GM10266 (cell line): Measurements from ENCODE around the gene ZDHHC14.

Source experiments
- DNase-seq: peaks from one replicate; pipeline ENCODE4 v3.0.0; 2012; ENCODE audit errors: extremely low spot score
- TF ChIP-seq, protein P1 (sequence below): IDR thresholded peaks from 2 replicates; pipeline ENCODE4 v1.5.1; 2012; ENCODE audit warnings: mild to moderate bottlenecking, low read depth; ENCODE audit not compliant: control insufficient read depth, insufficient read depth; ENCODE audit errors: missing control alignments

The ZDHHC14 gene

DNA sequence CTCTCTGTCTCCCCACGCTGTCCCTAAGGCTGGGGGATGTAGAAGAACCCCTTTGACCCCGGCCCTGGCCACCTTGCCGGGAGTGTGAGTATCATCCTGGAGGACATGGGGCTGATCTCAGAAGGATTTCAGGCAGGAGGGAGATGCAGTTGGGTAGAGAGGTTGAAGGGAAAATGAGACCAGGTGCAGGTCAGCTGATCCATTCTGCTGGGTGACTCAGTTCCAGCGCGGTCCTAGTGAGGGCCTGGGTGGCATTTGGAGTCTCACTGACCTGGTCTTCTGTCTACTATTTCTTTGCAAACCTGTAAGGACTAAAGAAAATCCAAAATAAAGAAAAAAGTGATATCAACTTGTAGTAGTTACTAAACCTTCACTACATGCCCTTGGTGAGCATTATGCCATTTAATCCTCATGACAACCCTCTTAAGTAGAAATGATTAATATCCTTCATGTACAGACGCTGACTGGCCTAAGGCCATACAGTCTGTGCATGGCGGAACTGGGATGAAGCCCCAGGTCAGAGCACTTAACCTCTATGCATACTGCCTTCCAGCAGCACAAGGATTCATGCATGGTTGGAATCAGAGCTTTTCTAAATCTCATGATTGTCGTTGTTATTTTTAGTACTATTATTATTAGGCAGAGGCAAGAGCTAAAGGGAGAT is 106.3 kb downstream of the ZDHHC14 start:
- TF ChIP-seq, protein P1, sequence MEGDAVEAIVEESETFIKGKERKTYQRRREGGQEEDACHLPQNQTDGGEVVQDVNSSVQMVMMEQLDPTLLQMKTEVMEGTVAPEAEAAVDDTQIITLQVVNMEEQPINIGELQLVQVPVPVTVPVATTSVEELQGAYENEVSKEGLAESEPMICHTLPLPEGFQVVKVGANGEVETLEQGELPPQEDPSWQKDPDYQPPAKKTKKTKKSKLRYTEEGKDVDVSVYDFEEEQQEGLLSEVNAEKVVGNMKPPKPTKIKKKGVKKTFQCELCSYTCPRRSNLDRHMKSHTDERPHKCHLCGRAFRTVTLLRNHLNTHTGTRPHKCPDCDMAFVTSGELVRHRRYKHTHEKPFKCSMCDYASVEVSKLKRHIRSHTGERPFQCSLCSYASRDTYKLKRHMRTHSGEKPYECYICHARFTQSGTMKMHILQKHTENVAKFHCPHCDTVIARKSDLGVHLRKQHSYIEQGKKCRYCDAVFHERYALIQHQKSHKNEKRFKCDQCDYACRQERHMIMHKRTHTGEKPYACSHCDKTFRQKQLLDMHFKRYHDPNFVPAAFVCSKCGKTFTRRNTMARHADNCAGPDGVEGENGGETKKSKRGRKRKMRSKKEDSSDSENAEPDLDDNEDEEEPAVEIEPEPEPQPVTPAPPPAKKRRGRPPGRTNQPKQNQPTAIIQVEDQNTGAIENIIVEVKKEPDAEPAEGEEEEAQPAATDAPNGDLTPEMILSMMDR = no peak
- no peak for DNase-seq

DNA sequence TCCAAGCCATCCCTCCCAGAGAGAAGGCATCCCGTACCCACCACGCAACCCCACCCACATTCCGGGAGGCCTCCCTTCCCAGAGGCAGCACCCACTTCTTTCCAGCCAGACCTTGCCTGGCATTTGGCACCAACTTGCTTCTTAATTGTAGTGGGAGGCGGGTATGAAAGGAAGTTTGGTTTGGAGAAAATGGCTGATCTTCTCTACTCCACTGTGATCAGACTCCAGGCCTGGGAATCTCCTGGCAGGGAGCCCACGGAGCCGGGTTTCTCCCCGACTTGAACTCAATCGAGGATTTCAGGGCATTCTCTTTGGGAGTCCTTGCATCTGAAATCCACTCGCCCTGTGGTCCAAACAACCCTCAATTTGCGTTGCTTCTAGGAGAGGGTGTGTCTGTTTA is 107.1 kb downstream of the ZDHHC14 start:
- TF ChIP-seq, protein P1 = no peak
- DNase-seq = no peak

DNA sequence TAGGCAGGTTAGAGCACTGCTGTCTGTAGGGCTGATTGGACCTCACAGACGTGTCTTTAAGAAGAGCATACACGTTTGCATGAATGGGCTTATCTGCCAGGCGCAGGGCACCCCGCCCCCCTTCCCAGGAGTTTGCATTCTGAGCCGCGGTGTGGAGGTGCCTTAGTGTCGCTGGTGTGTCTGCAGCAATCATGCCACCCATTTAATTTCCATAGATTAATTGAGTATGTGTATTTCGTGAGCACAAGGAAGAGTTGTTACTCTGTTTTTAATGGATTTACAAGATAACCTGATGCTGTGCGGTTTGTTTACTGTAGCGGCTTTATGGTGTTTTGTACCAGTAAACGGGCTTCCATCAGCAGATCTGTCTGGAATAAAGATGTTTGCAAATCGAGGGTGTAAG is 107.7 kb downstream of the ZDHHC14 start:
- no peak for DNase-seq

DNA sequence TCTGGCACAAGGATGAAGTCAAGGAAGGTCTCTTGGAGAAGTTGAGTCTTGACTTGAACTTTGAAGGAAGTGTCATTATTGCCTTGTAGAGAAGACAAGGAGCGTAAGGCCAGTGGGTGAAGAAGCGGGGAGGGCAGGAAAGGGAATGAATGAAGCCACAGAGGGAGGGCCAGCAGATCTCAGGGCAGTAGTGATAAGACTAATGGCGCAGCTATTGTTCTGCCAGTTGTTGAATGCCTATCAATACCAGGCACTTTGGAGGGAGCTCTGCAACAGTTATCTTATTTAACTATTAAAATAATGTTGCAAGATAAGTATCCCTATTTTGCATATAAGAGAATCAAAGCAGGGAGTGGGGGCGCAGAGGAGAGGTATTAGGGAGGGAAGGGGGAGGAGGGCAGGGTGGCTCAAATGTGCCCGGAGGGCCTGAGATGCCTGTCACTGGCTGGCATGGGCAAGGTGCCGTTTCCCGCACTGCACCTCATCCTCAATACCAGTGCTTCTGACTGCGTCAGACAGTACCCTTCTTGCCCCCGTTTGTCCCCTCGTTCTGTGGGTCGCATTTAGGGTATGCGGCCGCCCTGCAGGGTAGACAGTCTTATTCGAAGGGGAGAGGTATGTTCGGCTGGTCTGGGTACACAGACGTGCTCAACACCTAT is 109.8 kb downstream of the ZDHHC14 start:
- TF ChIP-seq, protein P1 = no peak
- no peak for DNase-seq

More for the DNA sequence above, 107.7 kb downstream of the ZDHHC14 start:
- TF ChIP-seq, protein P1 = no peak

DNA sequence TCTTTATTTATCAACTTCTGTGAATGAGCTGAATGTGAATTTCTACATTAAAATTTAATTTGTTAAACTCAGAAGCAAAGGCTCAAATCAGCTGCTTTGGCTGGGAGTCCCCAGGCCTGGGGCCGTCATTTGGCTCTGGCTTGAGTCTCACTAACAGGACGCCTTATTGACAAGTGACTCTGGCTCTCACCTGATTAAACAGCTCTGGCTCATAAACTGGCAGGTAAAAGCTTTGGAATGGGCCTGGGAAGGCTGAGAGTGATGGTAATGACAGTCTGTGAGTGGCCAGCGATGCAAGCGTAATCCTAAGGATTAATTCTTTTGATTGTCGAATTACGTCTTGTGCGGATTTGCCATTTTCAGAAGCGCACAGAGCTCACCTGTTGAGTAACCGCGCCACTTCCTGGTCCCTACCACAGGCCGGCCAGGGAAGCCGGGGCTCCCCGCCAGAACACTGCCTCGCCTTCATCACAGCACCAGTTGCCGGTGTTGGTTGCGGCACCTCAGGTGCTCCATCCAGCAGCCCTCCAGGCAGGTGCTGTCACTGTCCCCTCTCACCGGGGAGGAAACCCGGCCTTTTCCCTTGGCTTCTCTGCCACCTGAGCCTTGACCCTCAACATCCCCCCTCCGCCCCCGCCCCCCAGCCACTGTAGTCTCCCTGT is 110.7 kb downstream of the ZDHHC14 start:
- TF ChIP-seq, protein P1 = no peak
- no peak for DNase-seq

DNA sequence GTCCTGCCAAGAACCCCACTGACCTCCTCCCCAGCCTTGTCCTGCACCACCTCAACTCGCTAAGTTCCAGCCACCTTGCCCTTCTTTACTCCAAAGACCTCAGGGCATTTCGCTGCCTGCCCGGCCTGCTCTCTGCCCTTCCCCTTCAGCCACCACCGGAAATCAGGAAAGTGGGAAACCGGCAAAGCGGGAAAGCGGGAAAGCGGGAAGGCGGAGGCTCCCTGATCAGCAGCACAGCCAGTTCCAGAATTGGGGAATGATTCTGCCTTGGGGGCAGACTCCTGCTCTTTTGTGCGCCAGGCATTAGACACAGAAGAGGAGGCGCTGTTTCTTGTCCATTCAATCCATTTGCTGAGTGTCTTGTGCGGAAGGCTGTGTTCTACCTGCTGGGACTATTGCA is 111.3 kb downstream of the ZDHHC14 start:
- TF ChIP-seq, protein P1 = no peak
- DNase-seq = no peak

DNA sequence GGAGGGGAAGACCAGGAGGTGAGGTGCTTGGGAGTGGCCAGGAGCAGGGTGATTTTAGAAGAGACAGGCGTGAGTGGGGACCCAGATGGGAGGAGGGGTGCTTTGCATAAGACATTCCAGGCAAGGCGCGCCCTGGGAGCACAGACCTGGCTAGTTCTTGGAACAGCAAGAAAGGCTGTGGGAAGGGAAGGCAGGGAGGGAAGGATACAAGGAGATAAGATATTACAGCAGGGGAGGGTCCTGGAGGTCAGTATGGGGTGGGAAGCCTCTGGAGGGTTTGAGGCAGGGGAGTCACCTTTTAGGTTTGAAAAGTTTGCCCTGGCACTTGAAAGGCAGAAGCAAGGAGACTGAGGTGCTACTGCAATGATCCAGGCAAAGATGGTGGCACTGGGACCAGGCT is 111.8 kb downstream of the ZDHHC14 start:
- TF ChIP-seq, protein P1 = no peak

More for the DNA sequence above, 111.8 kb downstream of the ZDHHC14 start:
- no peak for DNase-seq
